GM23248 (cell line): ENCODE data around the gene SETD2. TPM values are rescaled to one million over a fixed set of nuclear protein-coding genes. Genes with fewer than 3 reads are reported as not detected.

ENCODE experiments used
- DNase-seq: peaks from one replicate; pipeline ENCODE4 v3.0.0-alpha.2; 2015
- H2AFZ ChIP-seq: fragments of 200-600 bp; sonication (generic); 2 replicates; pipeline ENCODE4 v1.6.1; 2016; ENCODE audit warnings: antibody characterized with exemption
- H3F3A ChIP-seq: fragments of 200-600 bp; sonication (generic); 2 replicates; pipeline ENCODE4 v1.6.1; 2016; ENCODE audit warnings: mild to moderate bottlenecking, antibody characterized with exemption, mixed run types; ENCODE audit not compliant: insufficient read depth
- H3K27ac ChIP-seq: fragments of 200-600 bp; sonication (generic); 2 replicates; pipeline ENCODE4 v1.5.1; 2016; ENCODE audit warnings: mild to moderate bottlenecking
- H3K27me3 ChIP-seq: fragments of 200-600 bp; sonication (generic); replicated peaks from 2 replicates; pipeline ENCODE4 v1.6.1; 2016; ENCODE audit warnings: mild to moderate bottlenecking; ENCODE audit not compliant: insufficient read depth
- H3K36me3 ChIP-seq: fragments of 200-600 bp; sonication (generic); 2 replicates; pipeline ENCODE4 v1.6.1; 2016; ENCODE audit warnings: low read depth, mild to moderate bottlenecking
- H3K4me1 ChIP-seq: fragments of 200-600 bp; sonication (generic); 2 replicates; pipeline ENCODE4 v1.6.1; 2016; ENCODE audit warnings: mild to moderate bottlenecking; ENCODE audit not compliant: insufficient read depth
- H3K4me2 ChIP-seq: fragments of 200-600 bp; sonication (generic); one replicate; pipeline ENCODE4 v1.6.1; 2016; ENCODE audit warnings: mild to moderate bottlenecking; ENCODE audit not compliant: unreplicated experiment
- H3K4me3 ChIP-seq: fragments of 200-600 bp; sonication (generic); 2 replicates; pipeline ENCODE4 v1.5.1; 2016; ENCODE audit warnings: mild to moderate bottlenecking
- H3K79me2 ChIP-seq: fragments of 200-600 bp; sonication (generic); 2 replicates; pipeline ENCODE4 v1.6.1; 2016; ENCODE audit warnings: mild to moderate bottlenecking; ENCODE audit not compliant: insufficient read depth
- H3K9ac ChIP-seq: fragments of 200-600 bp; sonication (generic); 2 replicates; pipeline ENCODE4 v1.6.1; 2016; ENCODE audit warnings: mild to moderate bottlenecking
- H3K9me2 ChIP-seq: fragments of 200-600 bp; sonication (generic); 2 replicates; pipeline ENCODE4 v1.6.1; 2016; ENCODE audit warnings: mixed run types, mild to moderate bottlenecking, moderate library complexity; ENCODE audit not compliant: insufficient read depth
- H3K9me3 ChIP-seq: fragments of 200-600 bp; sonication (generic); one replicate; pipeline ENCODE4 v1.6.1; 2017; ENCODE audit warnings: low read depth
- H4K20me1 ChIP-seq: fragments of 200-600 bp; sonication (generic); 2 replicates; pipeline ENCODE4 v1.6.0; 2016; ENCODE audit not compliant: insufficient read depth
- EZH2 ChIP-seq: fragments of 200-600 bp; sonication (generic); IDR thresholded peaks from 2 replicates; pipeline ENCODE4 v1.6.1; 2018; ENCODE audit warnings: antibody characterized with exemption, mild to moderate bottlenecking; ENCODE audit not compliant: insufficient read depth, poor library complexity, severe bottlenecking
- EZH2phosphoT487 ChIP-seq: fragments of 200-600 bp; sonication (generic); IDR thresholded peaks from 2 replicates; pipeline ENCODE4 v1.6.1; 2018; ENCODE audit warnings: antibody characterized with exemption, moderate library complexity, mild to moderate bottlenecking, low read depth; ENCODE audit not compliant: insufficient read depth
- WGBS, 2 experiments: methylation state at CpG; one replicate each; pipeline ENCODE4 v1.1.6; 2015 to 2017; ENCODE audit warnings: low lambda C conversion rate in 2 of 2, low coverage in 1 of 2; ENCODE audit errors: missing lambda C conversion rate in 2 of 2; 5-methylcytosine and 5-hydroxymethylcytosine counted together
- in situ Hi-C: fragments of 300-500 bp; cut with MboI; formaldehyde crosslinking; loops from 2 replicates; pipeline ENCODE4 v1.15.0; 2020
- polyA plus RNA-seq: library from polyadenylated mRNA; unstranded; fragments of >200 nt; fragmentation: Nextera tagmentation; extraction: Ambion mirVana; gene quantifications from 2 replicates; pipeline ENCODE4 v1.2.1, GENCODE V29; 2016
- total RNA-seq: library from RNA; depleted of rRNA; stranded (reverse); fragments of >200 nt; shearing (Covaris generic); gene quantifications from 2 replicates; pipeline ENCODE4 v1.2.3, GENCODE V29; 2014

Gene SETD2
- total and polyA plus RNA-seq, 2 experiments from 2014 or later = 16.2 to 24.0 TPM

DNA sequence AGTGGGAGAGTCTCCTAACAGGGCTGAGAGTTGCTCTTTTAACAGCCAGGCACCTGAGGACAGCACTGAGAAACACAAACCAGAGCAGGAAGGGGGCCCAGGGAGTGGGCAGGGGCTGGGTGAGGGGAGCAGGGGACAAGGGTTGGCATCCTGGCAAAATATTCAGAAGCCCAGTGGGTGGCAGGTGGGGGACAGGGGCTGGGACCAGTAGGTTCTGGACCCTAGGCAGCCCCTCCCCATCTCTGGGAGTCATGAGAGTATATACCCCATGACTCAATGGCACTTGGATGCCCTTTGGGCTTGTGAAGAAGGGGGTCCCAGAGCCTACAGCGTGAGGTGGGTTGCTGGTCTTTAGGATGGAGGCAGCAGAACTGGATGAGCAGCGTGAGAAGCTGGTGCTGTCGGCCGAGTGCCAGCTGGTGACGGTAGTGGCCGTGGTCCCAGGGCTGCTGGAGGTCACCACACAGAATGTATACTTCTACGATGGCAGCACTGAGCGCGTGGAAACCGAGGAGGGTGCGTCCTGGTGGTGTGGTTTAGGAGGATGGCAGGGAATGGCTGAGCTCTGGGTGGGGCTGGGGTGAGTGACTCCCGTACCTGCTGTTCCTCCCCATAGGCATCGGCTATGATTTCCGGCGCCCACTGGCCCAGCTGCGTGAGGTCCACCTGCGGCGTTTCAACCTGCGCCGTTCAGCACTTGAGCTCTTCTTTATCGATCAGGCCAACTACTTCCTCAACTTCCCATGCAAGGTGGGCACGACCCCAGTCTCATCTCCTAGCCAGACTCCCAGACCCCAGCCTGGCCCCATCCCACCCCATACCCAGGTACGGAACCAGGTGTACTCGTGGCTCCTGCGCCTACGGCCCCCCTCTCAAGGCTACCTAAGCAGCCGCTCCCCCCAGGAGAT lies 160.2 kb downstream of the SETD2 start:
- H3K4me1 ChIP-seq = peaks cover 4% of the 10 kb centered on the region; the same call in 1 of the 2 replicates
- no peaks in the 10 kb centered on the region for H3K79me2 ChIP-seq
- TF ChIP-seq EZH2 = no peak
- no peak for TF ChIP-seq EZH2phosphoT487
- no peak overlapping the region for H3K4me2 ChIP-seq
- H3K4me3 ChIP-seq = no peak overlapping the region
- no peaks in the 10 kb centered on the region for H3K9me3 ChIP-seq
- in situ Hi-C loops = no loop called here
- no peaks in the 10 kb centered on the region for H3K36me3 ChIP-seq
- no peak overlapping the region for H3K9ac ChIP-seq
- no peaks in the 10 kb centered on the region for H3K9me2 ChIP-seq
- H3K27me3 ChIP-seq = no peaks in the 10 kb centered on the region
- no peak for DNase-seq
- H3K27ac ChIP-seq = no peak overlapping the region
- WGBS, 2 experiments = 85 to 92% methylated on average over 21 of the region's 27 CpGs
- H2AFZ ChIP-seq = no peak overlapping the region
- H4K20me1 ChIP-seq = no peaks in the 10 kb centered on the region
- no peaks in the 10 kb centered on the region for H3F3A ChIP-seq

DNA sequence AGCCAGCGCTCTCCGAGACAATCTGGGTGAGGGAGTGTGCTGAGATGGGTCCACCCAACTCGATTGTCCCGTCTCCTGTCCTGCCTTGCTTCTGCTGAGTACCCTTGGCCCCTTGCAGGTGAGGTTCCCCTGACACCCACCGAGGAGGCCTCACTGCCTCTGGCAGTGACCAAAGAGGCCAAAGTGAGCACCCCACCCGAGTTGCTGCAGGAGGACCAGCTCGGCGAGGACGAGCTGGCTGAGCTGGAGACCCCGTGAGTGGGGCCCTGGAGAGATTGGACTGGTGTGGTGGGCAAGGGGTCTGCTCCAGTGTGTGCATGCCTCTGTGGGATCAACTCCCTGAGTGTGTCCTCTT lies 160.9 kb downstream of the SETD2 start:
- no peaks in the 10 kb centered on the region for H4K20me1 ChIP-seq
- no peaks in the 10 kb centered on the region for H3K36me3 ChIP-seq
- no peak overlapping the region for H3K9ac ChIP-seq
- H3K4me3 ChIP-seq = no peak overlapping the region
- no peak for DNase-seq
- H3K79me2 ChIP-seq = no peaks in the 10 kb centered on the region
- WGBS, 2 experiments = 83 to 84% methylated on average over 10 of the region's 10 CpGs
- H3F3A ChIP-seq = no peaks in the 10 kb centered on the region
- TF ChIP-seq EZH2 (no peak), EZH2phosphoT487 (no peak)
- no peaks in the 10 kb centered on the region for H3K9me2 ChIP-seq
- H2AFZ ChIP-seq = no peak overlapping the region
- H3K4me2 ChIP-seq = no peak overlapping the region
- no peaks in the 10 kb centered on the region for H3K27me3 ChIP-seq
- peaks cover 4% of the 10 kb centered on the region; the same call in 1 of the 2 replicates for H3K4me1 ChIP-seq
- H3K27ac ChIP-seq = no peak overlapping the region
- in situ Hi-C loops = no loop called here
- H3K9me3 ChIP-seq = no peaks in the 10 kb centered on the region

DNA sequence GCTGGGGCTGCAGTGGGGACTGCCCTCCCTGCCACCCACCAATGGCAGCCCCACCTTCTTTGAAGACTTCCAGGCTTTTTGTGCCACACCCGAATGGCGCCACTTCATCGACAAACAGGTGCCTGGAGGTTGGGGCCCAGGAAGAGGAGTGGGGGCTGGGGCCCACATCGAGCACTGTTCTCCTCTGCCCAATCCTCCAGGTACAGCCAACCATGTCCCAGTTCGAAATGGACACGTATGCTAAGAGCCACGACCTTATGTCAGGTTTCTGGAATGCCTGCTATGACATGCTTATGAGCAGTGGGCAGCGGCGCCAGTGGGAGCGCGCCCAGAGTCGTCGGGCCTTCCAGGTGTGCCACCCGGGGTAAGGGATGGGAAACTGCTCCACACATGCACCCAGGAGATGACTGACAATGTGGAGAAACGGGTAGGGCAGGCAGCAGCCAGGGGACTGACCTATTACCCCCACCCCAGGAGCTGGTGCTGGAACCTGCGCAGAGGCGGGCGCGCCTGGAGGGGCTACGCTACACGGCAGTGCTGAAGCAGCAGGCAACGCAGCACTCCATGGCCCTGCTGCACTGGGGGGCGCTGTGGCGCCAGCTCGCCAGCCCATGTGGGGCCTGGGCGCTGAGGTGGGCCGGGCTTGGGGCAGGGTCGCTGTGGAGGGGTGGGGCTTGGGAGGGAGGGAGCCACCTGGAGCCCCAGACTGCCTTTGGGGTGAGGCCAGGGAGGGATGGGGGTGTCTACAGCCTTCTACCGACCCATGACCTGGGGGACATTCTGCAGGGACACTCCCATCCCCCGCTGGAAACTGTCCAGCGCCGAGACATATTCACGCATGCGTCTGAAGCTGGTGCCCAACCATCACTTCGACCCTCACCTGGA lies 161.5 kb downstream of the SETD2 start:
- TF ChIP-seq EZH2phosphoT487 = no peak
- TF ChIP-seq EZH2 = no peak
- H2AFZ ChIP-seq = no peak overlapping the region
- H3F3A ChIP-seq = no peaks in the 10 kb centered on the region
- no peaks in the 10 kb centered on the region for H4K20me1 ChIP-seq
- in situ Hi-C loops = no loop called here
- WGBS, 2 experiments = 81% methylated on average over 29 to 35 of the region's 35 CpGs
- no peaks in the 10 kb centered on the region for H3K9me3 ChIP-seq
- H3K9me2 ChIP-seq = no peaks in the 10 kb centered on the region
- H3K27me3 ChIP-seq = no peaks in the 10 kb centered on the region
- no peak for DNase-seq
- H3K4me1 ChIP-seq = peaks cover 4% of the 10 kb centered on the region; the same call in 1 of the 2 replicates
- H3K27ac ChIP-seq = no peak overlapping the region
- H3K36me3 ChIP-seq = no peaks in the 10 kb centered on the region
- no peak overlapping the region for H3K9ac ChIP-seq
- no peak overlapping the region for H3K4me3 ChIP-seq
- no peak overlapping the region for H3K4me2 ChIP-seq
- H3K79me2 ChIP-seq = no peaks in the 10 kb centered on the region

DNA sequence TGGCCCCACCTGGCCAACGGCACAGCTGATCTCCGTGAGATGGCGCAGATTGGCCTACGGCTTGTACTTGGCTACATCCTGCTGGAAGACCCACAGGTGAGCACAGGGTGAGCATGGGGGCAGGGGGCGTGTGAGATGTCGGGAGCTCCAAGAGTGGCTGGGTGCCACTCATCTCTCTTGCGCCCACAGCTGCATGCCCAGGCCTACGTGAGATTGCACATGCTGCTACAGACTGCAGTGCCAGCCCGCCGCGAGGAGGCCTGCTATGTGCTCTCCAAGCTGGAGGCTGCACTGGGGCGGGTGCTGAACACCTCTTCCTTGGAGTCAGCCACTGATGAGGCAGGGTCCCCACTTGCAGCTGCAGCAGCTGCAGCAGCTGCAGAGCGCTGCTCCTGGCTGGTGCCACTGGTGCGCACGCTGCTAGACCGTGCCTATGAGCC lies 162.2 kb downstream of the SETD2 start:
- no peak overlapping the region for H3K27ac ChIP-seq
- H2AFZ ChIP-seq = no peak overlapping the region
- 97 to 98% methylated on average over 15 to 16 of the region's 16 CpGs for WGBS, 2 experiments
- no peak for DNase-seq
- no peaks in the 10 kb centered on the region for H3K79me2 ChIP-seq
- H3K4me2 ChIP-seq = no peak overlapping the region
- TF ChIP-seq EZH2phosphoT487 = no peak
- TF ChIP-seq EZH2 = no peak
- H3K9ac ChIP-seq = no peak overlapping the region
- H3K27me3 ChIP-seq = no peaks in the 10 kb centered on the region
- peaks cover 4% of the 10 kb centered on the region; the same call in 1 of the 2 replicates for H3K4me1 ChIP-seq
- no peaks in the 10 kb centered on the region for H3K9me3 ChIP-seq
- no peaks in the 10 kb centered on the region for H4K20me1 ChIP-seq
- H3F3A ChIP-seq = no peaks in the 10 kb centered on the region
- H3K4me3 ChIP-seq = no peak overlapping the region
- in situ Hi-C loops = no loop called here
- H3K36me3 ChIP-seq = no peaks in the 10 kb centered on the region
- no peaks in the 10 kb centered on the region for H3K9me2 ChIP-seq
